H9 (cell line): ENCODE data around the gene TOGARAM2. TPM values are rescaled to one million over a fixed set of nuclear protein-coding genes. Genes with fewer than 3 reads are reported as not detected.

Experiments used
- DNase-seq: peaks from one replicate; pipeline ENCODE4 v3.0.0-alpha.2; 2017
- H2AFZ ChIP-seq: one replicate; pipeline ENCODE4 v1.6.1; 2013; ENCODE audit warnings: mild to moderate bottlenecking, low read length, control low read depth, moderate library complexity
- H2AK5ac ChIP-seq: 2 replicates; pipeline ENCODE4 v1.6.1; 2013; ENCODE audit warnings: low read length, control low read depth, mixed read lengths; ENCODE audit not compliant: insufficient read length
- H2BK120ac ChIP-seq: one replicate; pipeline ENCODE4 v1.6.1; 2013; ENCODE audit warnings: low read depth, mild to moderate bottlenecking, low read length, control low read depth, inconsistent platforms; ENCODE audit not compliant: poor library complexity, severe bottlenecking
- H2BK12ac ChIP-seq: 2 replicates; pipeline ENCODE4 v1.6.1; 2013; ENCODE audit warnings: low read length, control low read depth, mixed read lengths, low read depth; ENCODE audit not compliant: insufficient read length
- H2BK15ac ChIP-seq: 2 replicates; pipeline ENCODE4 v1.6.1; 2013; ENCODE audit warnings: low read depth, low read length, control low read depth
- H2BK20ac ChIP-seq: one replicate; pipeline ENCODE4 v1.6.1; 2013; ENCODE audit warnings: low read depth, mild to moderate bottlenecking, low read length, control low read depth, inconsistent platforms; ENCODE audit not compliant: poor library complexity, severe bottlenecking
- H2BK5ac ChIP-seq: 2 replicates; pipeline ENCODE4 v1.6.1; 2013; ENCODE audit warnings: low read length, control low read depth, mixed read lengths; ENCODE audit not compliant: insufficient read length
- H3K14ac ChIP-seq: 2 replicates; pipeline ENCODE4 v1.6.1; 2013; ENCODE audit warnings: low read length, control low read depth; ENCODE audit not compliant: insufficient read depth
- H3K18ac ChIP-seq: 2 replicates; pipeline ENCODE4 v1.6.1; 2013; ENCODE audit warnings: low read depth, mild to moderate bottlenecking, mixed read lengths, low read length, control low read depth; ENCODE audit not compliant: insufficient read length
- H3K23ac ChIP-seq: 2 replicates; pipeline ENCODE4 v1.6.1; 2013; ENCODE audit warnings: low read length, control low read depth, mixed read lengths, low read depth; ENCODE audit not compliant: insufficient read length
- H3K23me2 ChIP-seq: 2 replicates; pipeline ENCODE4 v1.6.1; 2013; ENCODE audit warnings: low read depth, mild to moderate bottlenecking, mixed read lengths, low read length, control low read depth; ENCODE audit not compliant: insufficient read length, poor library complexity, severe bottlenecking
- H3K27ac ChIP-seq: 2 replicates; pipeline ENCODE4 v1.5.1; 2013; ENCODE audit warnings: low read length, control low read depth, mixed read lengths, low read depth; ENCODE audit not compliant: insufficient read length
- H3K27me3 ChIP-seq: 2 replicates; pipeline ENCODE4 v1.6.1; 2013; ENCODE audit warnings: low read length, control low read depth, inconsistent platforms; ENCODE audit not compliant: insufficient read depth
- H3K4ac ChIP-seq: 2 replicates; pipeline ENCODE4 v1.6.1; 2013; ENCODE audit warnings: low read depth, mild to moderate bottlenecking, control low read depth, inconsistent platforms, low read length, moderate library complexity
- H3K4me1 ChIP-seq: 2 replicates; pipeline ENCODE4 v1.6.1; 2013; ENCODE audit warnings: low read length, control low read depth, inconsistent platforms; ENCODE audit not compliant: insufficient read depth
- H3K4me2 ChIP-seq: 2 replicates; pipeline ENCODE4 v1.6.1; 2013; ENCODE audit warnings: low read length, control low read depth, mixed read lengths; ENCODE audit not compliant: insufficient read length, insufficient read depth
- H3K56ac ChIP-seq: 2 replicates; pipeline ENCODE4 v1.6.1; 2013; ENCODE audit warnings: low read depth, mild to moderate bottlenecking, mixed read lengths, low read length, control low read depth; ENCODE audit not compliant: insufficient read length
- H3K79me1 ChIP-seq: 2 replicates; pipeline ENCODE4 v1.6.1; 2013; ENCODE audit warnings: low read depth, mild to moderate bottlenecking, moderate library complexity, low read length, control low read depth, inconsistent platforms; ENCODE audit not compliant: insufficient read depth, poor library complexity, severe bottlenecking
- H3K79me2 ChIP-seq: 2 replicates; pipeline ENCODE4 v1.6.1; 2013; ENCODE audit warnings: low read length, control low read depth, inconsistent platforms; ENCODE audit not compliant: insufficient read depth
- H3K9ac ChIP-seq: 2 replicates; pipeline ENCODE4 v1.6.1; 2013; ENCODE audit warnings: low read length, control low read depth, mixed read lengths; ENCODE audit not compliant: insufficient read length; ENCODE audit errors: extremely low read depth
- H3K9me3 ChIP-seq: one replicate; pipeline ENCODE4 v1.6.1; 2013; ENCODE audit warnings: low read depth, low read length, inconsistent platforms; ENCODE audit not compliant: control insufficient read depth
- H3T11ph ChIP-seq: one replicate; pipeline ENCODE4 v1.6.1; 2013; ENCODE audit warnings: mild to moderate bottlenecking, low read length, control low read depth, inconsistent platforms
- H4K20me1 ChIP-seq: one replicate; pipeline ENCODE4 v1.6.1; 2013; ENCODE audit not compliant: control insufficient read depth, insufficient read length, insufficient read depth
- H4K5ac ChIP-seq: 2 replicates; pipeline ENCODE4 v1.6.1; 2013; ENCODE audit warnings: low read depth, mild to moderate bottlenecking, mixed read lengths, low read length, control low read depth; ENCODE audit not compliant: insufficient read length
- H4K8ac ChIP-seq: replicated peaks from 2 replicates; pipeline ENCODE4 v1.6.1; 2013; ENCODE audit warnings: low read length, control low read depth, mixed read lengths, low read depth; ENCODE audit not compliant: insufficient read length
- H4K91ac ChIP-seq: 2 replicates; pipeline ENCODE4 v1.6.1; 2013; ENCODE audit warnings: low read depth, mild to moderate bottlenecking, moderate library complexity, mixed read lengths, low read length, control low read depth; ENCODE audit not compliant: insufficient read length
- H3K27ac Mint-ChIP-seq, 3 experiments: 2 replicates in 2 of 3; 3 replicates in 1 of 3; pipeline ENCODE4 v1.8.0; 2020 to 2021; ENCODE audit warnings: mixed read lengths in 3 of 3, mild to moderate bottlenecking in 1 of 3, moderate library complexity in 1 of 3
- H3K27me3 Mint-ChIP-seq: 2 replicates; pipeline ENCODE4 v1.8.0; 2021; ENCODE audit warnings: low read depth, mild to moderate bottlenecking, moderate library complexity, mixed read lengths
- H3K36me3 Mint-ChIP-seq, 3 experiments: 2 replicates in 2 of 3; 3 replicates in 1 of 3; pipeline ENCODE4 v1.8.0; 2020 to 2021; ENCODE audit warnings: low read depth in 3 of 3, mixed read lengths in 3 of 3; ENCODE audit not compliant: insufficient read depth in 1 of 3
- H3K4me1 Mint-ChIP-seq, 2 experiments: 2 replicates each; pipeline ENCODE4 v1.8.0; 2020; ENCODE audit warnings: mixed read lengths in 2 of 2
- H3K4me3 Mint-ChIP-seq, 2 experiments: 2 replicates in 1 of 2; 3 replicates in 1 of 2; pipeline ENCODE4 v1.8.0; 2020 to 2021; ENCODE audit warnings: mild to moderate bottlenecking in 2 of 2, mixed read lengths in 2 of 2, moderate library complexity in 1 of 2
- H3K9me3 Mint-ChIP-seq, 2 experiments: 2 replicates in 1 of 2; 3 replicates in 1 of 2; pipeline ENCODE4 v1.8.0; 2020; ENCODE audit warnings: mild to moderate bottlenecking in 2 of 2, mixed read lengths in 2 of 2, moderate library complexity in 1 of 2
- WGBS: extraction: QIAGEN DNeasy Blood & Tissue Kit; methylation state at CpG from one replicate; pipeline ENCODE4 v1.1.7; 2013; ENCODE audit warnings: missing lambda C conversion rate, low lambda C conversion rate, mixed read lengths; ENCODE audit not compliant: insufficient read length; ENCODE audit errors: extremely low coverage; 5-methylcytosine and 5-hydroxymethylcytosine counted together
- total RNA-seq: library from RNA; stranded (reverse); gene quantifications from 2 replicates; pipeline ENCODE4 v1.2.1, GENCODE V29; 2021
- TF ChIP-seq, protein P1 (sequence below): fragments of 200-600 bp; sonication (generic); conservative IDR thresholded peaks from 3 replicates; pipeline ENCODE4 v1.8.0; 2021; ENCODE audit warnings: antibody characterized with exemption, mild to moderate bottlenecking

TOGARAM2 gene
- total RNA-seq, 1 experiment from 2014 or later = 0.83 TPM

DNA sequence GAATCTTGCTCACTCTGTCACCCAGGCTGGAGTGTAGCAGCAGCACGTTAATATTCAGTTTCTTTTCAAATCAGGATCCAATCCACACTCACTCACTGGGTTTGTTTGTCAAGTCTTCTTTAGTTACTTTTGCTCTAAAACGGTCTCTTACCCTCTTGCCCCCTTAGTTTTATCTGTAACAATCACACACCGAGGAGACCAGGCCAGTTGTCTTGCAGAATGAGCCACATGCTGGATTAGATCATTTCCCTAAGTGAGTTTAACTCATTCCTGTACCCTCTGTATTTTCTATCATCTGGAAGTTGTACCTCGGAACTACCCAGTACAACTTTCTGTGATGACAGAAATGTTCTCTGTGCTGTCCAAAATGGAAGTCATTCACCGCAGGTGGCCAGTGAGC is 20.7 kb upstream of the TOGARAM2 start:
- H3K9me3 Mint-ChIP-seq = no peaks in the 10 kb centered on the region; a peak in 1 of 5 replicates
- H2AFZ ChIP-seq = no peak overlapping the region
- no peaks in the 10 kb centered on the region for H4K20me1 ChIP-seq
- H3K4me2 ChIP-seq = no peak overlapping the region
- no peak overlapping the region for H2BK5ac ChIP-seq
- H2BK15ac ChIP-seq = no peak overlapping the region
- H3K36me3 Mint-ChIP-seq = no peaks in the 10 kb centered on the region
- H3K27me3 Mint-ChIP-seq = no peaks in the 10 kb centered on the region
- no peak overlapping the region for H4K5ac ChIP-seq
- H3K56ac ChIP-seq = no peak overlapping the region
- no peaks in the 10 kb centered on the region for H3K79me2 ChIP-seq
- no peaks in the 10 kb centered on the region for H3K79me1 ChIP-seq
- H3K9ac ChIP-seq = peak overlapping the region; percentile 21
- no peak overlapping the region for H3K27ac ChIP-seq
- H3K27ac Mint-ChIP-seq = no peak overlapping the region
- no peak overlapping the region for H3K14ac ChIP-seq
- H2BK120ac ChIP-seq = no peak overlapping the region
- H3K4me1 ChIP-seq = no peaks in the 10 kb centered on the region; the same call in 1 of the 2 replicates
- no peak overlapping the region for H4K91ac ChIP-seq
- no peak overlapping the region for H3K4me3 Mint-ChIP-seq
- peaks cover 8 to 23% of the 10 kb centered on the region in 2 experiments for H3K4me1 Mint-ChIP-seq
- H2AK5ac ChIP-seq = no peak overlapping the region
- H2BK12ac ChIP-seq = no peak overlapping the region
- H3K27me3 ChIP-seq = no peaks in the 10 kb centered on the region
- H2BK20ac ChIP-seq = no peak overlapping the region
- H3K23me2 ChIP-seq = no peaks in the 10 kb centered on the region
- H4K8ac ChIP-seq = no peak overlapping the region
- no peak overlapping the region for H3K18ac ChIP-seq
- H3K23ac ChIP-seq = no peak overlapping the region
- no CpG with 5 or more reads among the region's 5 CpGs for WGBS
- TF ChIP-seq, protein P1, sequence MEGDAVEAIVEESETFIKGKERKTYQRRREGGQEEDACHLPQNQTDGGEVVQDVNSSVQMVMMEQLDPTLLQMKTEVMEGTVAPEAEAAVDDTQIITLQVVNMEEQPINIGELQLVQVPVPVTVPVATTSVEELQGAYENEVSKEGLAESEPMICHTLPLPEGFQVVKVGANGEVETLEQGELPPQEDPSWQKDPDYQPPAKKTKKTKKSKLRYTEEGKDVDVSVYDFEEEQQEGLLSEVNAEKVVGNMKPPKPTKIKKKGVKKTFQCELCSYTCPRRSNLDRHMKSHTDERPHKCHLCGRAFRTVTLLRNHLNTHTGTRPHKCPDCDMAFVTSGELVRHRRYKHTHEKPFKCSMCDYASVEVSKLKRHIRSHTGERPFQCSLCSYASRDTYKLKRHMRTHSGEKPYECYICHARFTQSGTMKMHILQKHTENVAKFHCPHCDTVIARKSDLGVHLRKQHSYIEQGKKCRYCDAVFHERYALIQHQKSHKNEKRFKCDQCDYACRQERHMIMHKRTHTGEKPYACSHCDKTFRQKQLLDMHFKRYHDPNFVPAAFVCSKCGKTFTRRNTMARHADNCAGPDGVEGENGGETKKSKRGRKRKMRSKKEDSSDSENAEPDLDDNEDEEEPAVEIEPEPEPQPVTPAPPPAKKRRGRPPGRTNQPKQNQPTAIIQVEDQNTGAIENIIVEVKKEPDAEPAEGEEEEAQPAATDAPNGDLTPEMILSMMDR = no peak
- H3T11ph ChIP-seq = no peak overlapping the region
- H3K9me3 ChIP-seq = no peaks in the 10 kb centered on the region
- H3K4ac ChIP-seq = no peak overlapping the region
- no peak for DNase-seq
